Measurements from ENCODE around the gene BRD3. TPM values are rescaled to one million over a fixed set of nuclear protein-coding genes. Genes with fewer than 3 reads are reported as not detected.

BRD3 gene
- total RNA-seq, 1 experiment from 2014 or later: 63.1 TPM

- Histone ChIP-seq H3K4me2 (ENCODE audit: insufficient read depth, insufficient read length, low read length) (no peak overlapping the region), H2BK12ac (ENCODE audit: insufficient read length, low read depth, low read length) (no peak overlapping the region), H3T11ph (ENCODE audit: low read length) (no peak overlapping the region), H3K14ac (ENCODE audit: insufficient read depth, low read length) (no peak overlapping the region), H3K4ac (ENCODE audit: low read depth, low read length) (no peak overlapping the region), H3K56ac (ENCODE audit: insufficient read length, low read depth, low read length) (no peak overlapping the region), H3K9ac (ENCODE audit: extremely low read depth, insufficient read length, low read length) (no peak overlapping the region), H3K79me2 (ENCODE audit: insufficient read depth, low read length) (peaks cover 69% of the 10 kb centered on the region; the same call in 1 of the 2 replicates), H3K79me1 (ENCODE audit: insufficient read depth, low read depth, low read length, poor library complexity, severe bottlenecking) (peaks cover 6% of the 10 kb centered on the region), H3K9me3 (ENCODE audit: control insufficient read depth, low read depth, low read length) (no peaks in the 10 kb centered on the region), H3K4me1 (ENCODE audit: insufficient read depth, low read length) (no peaks in the 10 kb centered on the region), H3K23me2 (ENCODE audit: insufficient read length, low read depth, low read length, poor library complexity, severe bottlenecking) (no peaks in the 10 kb centered on the region), H3K18ac (ENCODE audit: insufficient read length, low read depth, low read length) (no peak overlapping the region), H2AK5ac (ENCODE audit: insufficient read length, low read length) (no peak overlapping the region), H2AFZ (ENCODE audit: low read length) (no peak overlapping the region), H2BK20ac (ENCODE audit: low read depth, low read length, poor library complexity, severe bottlenecking) (no peak overlapping the region), H4K8ac (replicated peaks; ENCODE audit: insufficient read length, low read depth, low read length) (no peak overlapping the region), H3K27ac (ENCODE audit: insufficient read length, low read depth, low read length) (no peak overlapping the region), H3K23ac (ENCODE audit: insufficient read length, low read depth, low read length) (no peak overlapping the region), H3K27me3 (ENCODE audit: insufficient read depth, low read length) (no peaks in the 10 kb centered on the region), H4K20me1 (ENCODE audit: control insufficient read depth, insufficient read depth, insufficient read length) (peaks cover 3% of the 10 kb centered on the region), H2BK5ac (ENCODE audit: insufficient read length, low read length) (no peak overlapping the region), H4K91ac (ENCODE audit: insufficient read length, low read depth, low read length) (no peak overlapping the region), H2BK15ac (ENCODE audit: low read depth, low read length) (no peak overlapping the region), H2BK120ac (ENCODE audit: low read depth, low read length, poor library complexity, severe bottlenecking) (no peak overlapping the region), H4K5ac (ENCODE audit: insufficient read length, low read depth, low read length) (no peak overlapping the region)
- Mint-ChIP-seq H3K36me3 (ENCODE audit: insufficient read depth in 1 of 3, low read depth in 3 of 3) (peaks cover 2 to 18% (median 6%) of the 10 kb centered on the region in 3 experiments; a peak in 5 of 7 replicates), H3K4me3 (no peak overlapping the region), H3K27me3 (ENCODE audit: low read depth) (no peaks in the 10 kb centered on the region), H3K9me3 (no peaks in the 10 kb centered on the region), H3K4me1 (peaks cover 17 to 39% of the 10 kb centered on the region in 2 experiments), H3K27ac (peak overlapping the region; percentile 52 to 81 (median 59); a peak in 4 of 7 replicates)
- no CpG with 5 or more reads among the region's 7 CpGs for WGBS (ENCODE audit: extremely low coverage, insufficient read length, low lambda C conversion rate)
- DNase-seq: peak; percentile 18
- TF ChIP-seq, protein P1, sequence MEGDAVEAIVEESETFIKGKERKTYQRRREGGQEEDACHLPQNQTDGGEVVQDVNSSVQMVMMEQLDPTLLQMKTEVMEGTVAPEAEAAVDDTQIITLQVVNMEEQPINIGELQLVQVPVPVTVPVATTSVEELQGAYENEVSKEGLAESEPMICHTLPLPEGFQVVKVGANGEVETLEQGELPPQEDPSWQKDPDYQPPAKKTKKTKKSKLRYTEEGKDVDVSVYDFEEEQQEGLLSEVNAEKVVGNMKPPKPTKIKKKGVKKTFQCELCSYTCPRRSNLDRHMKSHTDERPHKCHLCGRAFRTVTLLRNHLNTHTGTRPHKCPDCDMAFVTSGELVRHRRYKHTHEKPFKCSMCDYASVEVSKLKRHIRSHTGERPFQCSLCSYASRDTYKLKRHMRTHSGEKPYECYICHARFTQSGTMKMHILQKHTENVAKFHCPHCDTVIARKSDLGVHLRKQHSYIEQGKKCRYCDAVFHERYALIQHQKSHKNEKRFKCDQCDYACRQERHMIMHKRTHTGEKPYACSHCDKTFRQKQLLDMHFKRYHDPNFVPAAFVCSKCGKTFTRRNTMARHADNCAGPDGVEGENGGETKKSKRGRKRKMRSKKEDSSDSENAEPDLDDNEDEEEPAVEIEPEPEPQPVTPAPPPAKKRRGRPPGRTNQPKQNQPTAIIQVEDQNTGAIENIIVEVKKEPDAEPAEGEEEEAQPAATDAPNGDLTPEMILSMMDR (conservative IDR thresholded peaks at IDR 0.05): no peak
Observed at GRCh38 chr9:134058716-134059115, 9.1 kb downstream of the BRD3 start.

All from H9 (cell line).